Measurements from ENCODE around the gene CYP4B1.

DNA sequence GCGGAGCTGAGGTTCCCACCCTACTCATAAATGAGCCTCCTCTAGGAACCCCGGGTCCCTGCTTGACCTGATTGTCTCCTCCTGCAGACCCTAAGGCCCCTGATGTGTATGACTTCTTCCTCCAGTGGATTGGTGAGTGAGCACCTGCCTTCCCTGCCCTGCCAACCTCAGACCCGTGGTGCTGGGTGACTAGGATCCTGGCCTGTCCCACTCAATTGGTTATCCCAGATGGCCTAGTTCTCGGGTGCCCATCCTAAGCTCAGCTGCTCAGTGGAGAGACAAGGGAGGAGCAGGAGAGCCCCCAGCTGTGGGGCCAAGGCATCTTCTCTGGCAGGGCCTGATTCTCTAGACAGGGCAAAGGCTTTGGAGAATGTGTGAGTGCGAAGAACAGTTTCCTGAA, 12.2 kb downstream of the CYP4B1 start:
- TF ChIP-seq CTCF (IDR thresholded peaks at IDR 0.05) (no peak), POLR2A (IDR thresholded peaks at IDR 0.05) (no peak), POLR2AphosphoS5 (IDR thresholded peaks at IDR 0.05) (no peak)
